IMR-90 (cell line): ENCODE results near the gene LY9. TPM values are rescaled to one million over a fixed set of nuclear protein-coding genes. Genes with fewer than 3 reads are reported as not detected.
"Not testable (repeated sequence)": the region's sequence is repeated elsewhere in the genome, so short reads cannot be mapped to it uniquely, and the experiment has no call there.

Experiments
- ATAC-seq: fragments of 200-7000 bp; cut with Tn5 transposase; 2 replicates; pipeline ENCODE4 v1.9.1; 2020; ENCODE audit warnings: low read depth, mild to moderate bottlenecking, moderate library complexity
- BruUV-seq: library from RNA; stranded (reverse); fragments of 400-500 nt; replicated peaks from 2 replicates; lab custom pipeline; 2021; lab: Mats Ljungman, UMichigan
- CTCF ChIA-PET: fragments of 300-600 bp; formaldehyde crosslinking; extraction: SDS; loops from one replicate; lab custom pipeline; 2021; ENCODE audit warnings: antibody characterized with exemption; lab: Yijun Ruan, JAX
- POLR2A ChIA-PET: fragments of 300-600 bp; sonication (Branson Sonifier 250); formaldehyde crosslinking; loops from one replicate; lab custom pipeline; 2022; ENCODE audit warnings: antibody characterized with exemption; ENCODE audit not compliant: unreplicated experiment; lab: Charles Lee
- DNase-seq: peaks from one replicate; pipeline ENCODE4 v3.0.0; 2013
- H2AFZ ChIP-seq: replicated peaks from 2 replicates; pipeline ENCODE3; 2013; ENCODE audit warnings: low read length, mild to moderate bottlenecking; ENCODE audit not compliant: poor library complexity
- H2AK5ac ChIP-seq: 2 replicates; pipeline ENCODE4 v1.6.1; 2013; ENCODE audit warnings: low read depth, low read length, inconsistent platforms
- H2AK9ac ChIP-seq: replicated peaks from 2 replicates; pipeline ENCODE3; 2013; ENCODE audit warnings: mild to moderate bottlenecking, low read depth, low read length, moderate library complexity; ENCODE audit not compliant: poor library complexity
- H2BK120ac ChIP-seq: 2 replicates; pipeline ENCODE4 v1.6.1; 2013; ENCODE audit warnings: low read depth, low read length, inconsistent platforms
- H2BK15ac ChIP-seq: 3 replicates; pipeline ENCODE4 v1.6.1; 2013; ENCODE audit warnings: low read depth, low read length, inconsistent platforms
- H2BK20ac ChIP-seq: 2 replicates; pipeline ENCODE4 v1.6.1; 2013; ENCODE audit warnings: low read depth, mild to moderate bottlenecking, inconsistent platforms, low read length, moderate library complexity
- H2BK5ac ChIP-seq: 2 replicates; pipeline ENCODE4 v1.6.1; 2013; ENCODE audit warnings: mild to moderate bottlenecking, low read depth, low read length, inconsistent platforms; ENCODE audit not compliant: poor library complexity, severe bottlenecking
- H3K14ac ChIP-seq: replicated peaks from 2 replicates; pipeline ENCODE4 v1.6.1; 2013; ENCODE audit warnings: low read depth, low read length, inconsistent platforms
- H3K18ac ChIP-seq: 2 replicates; pipeline ENCODE4 v1.6.1; 2013; ENCODE audit warnings: low read depth, low read length, control low read depth
- H3K23ac ChIP-seq: 2 replicates; pipeline ENCODE4 v1.6.1; 2013; ENCODE audit warnings: low read depth, low read length, inconsistent platforms
- H3K27ac ChIP-seq: 2 replicates; pipeline ENCODE4 v1.5.1; 2013; ENCODE audit warnings: mild to moderate bottlenecking, control low read depth, low read length; ENCODE audit not compliant: insufficient read depth
- H3K27me3 ChIP-seq: 2 replicates; pipeline ENCODE4 v1.6.1; 2013; ENCODE audit warnings: low read length; ENCODE audit not compliant: control insufficient read depth, insufficient read depth
- H3K36me3 ChIP-seq: 2 replicates; pipeline ENCODE4 v1.6.1; 2013; ENCODE audit warnings: low read length, mixed read lengths; ENCODE audit not compliant: control insufficient read depth, insufficient read depth
- H3K4ac ChIP-seq: 2 replicates; pipeline ENCODE4 v1.6.1; 2013; ENCODE audit warnings: low read depth, low read length, inconsistent platforms
- H3K4me1 ChIP-seq: 2 replicates; pipeline ENCODE4 v1.6.1; 2013; ENCODE audit warnings: low read length, mixed read lengths; ENCODE audit not compliant: control insufficient read depth, insufficient read depth
- H3K4me2 ChIP-seq: 2 replicates; pipeline ENCODE4 v1.6.1; 2013; ENCODE audit warnings: low read depth, mild to moderate bottlenecking, control low read depth, low read length, moderate library complexity
- H3K4me3 ChIP-seq: 2 replicates; pipeline ENCODE4 v1.5.1; 2013; ENCODE audit warnings: low read depth, mild to moderate bottlenecking, control low read depth, low read length, moderate library complexity; ENCODE audit not compliant: insufficient read depth
- H3K56ac ChIP-seq: 2 replicates; pipeline ENCODE4 v1.6.1; 2013; ENCODE audit warnings: low read length, inconsistent platforms; ENCODE audit not compliant: insufficient read depth; ENCODE audit errors: extremely low read depth
- H3K79me1 ChIP-seq, 2 experiments: 2 replicates each; pipeline ENCODE4 v1.6.1; 2013; ENCODE audit warnings: low read length in 2 of 2, inconsistent platforms in 1 of 2, low read depth in 1 of 2
- H3K9ac ChIP-seq: 2 replicates; pipeline ENCODE4 v1.6.1; 2013; ENCODE audit warnings: low read depth, low read length, control low read depth
- H3K9me1 ChIP-seq: 2 replicates; pipeline ENCODE4 v1.6.1; 2013; ENCODE audit warnings: low read length, inconsistent platforms; ENCODE audit not compliant: insufficient read depth
- H3K9me3 ChIP-seq: 2 replicates; pipeline ENCODE4 v1.6.1; 2013; ENCODE audit warnings: low read length; ENCODE audit not compliant: control insufficient read depth, insufficient read depth
- H4K20me1 ChIP-seq: 2 replicates; pipeline ENCODE4 v1.6.1; 2013; ENCODE audit warnings: low read length, inconsistent platforms; ENCODE audit not compliant: insufficient read depth
- H4K5ac ChIP-seq: 2 replicates; pipeline ENCODE4 v1.6.1; 2013; ENCODE audit warnings: mild to moderate bottlenecking, low read depth, low read length, control low read depth
- H4K8ac ChIP-seq, 2 experiments: 2 replicates each; pipeline ENCODE4 v1.6.1; 2013; ENCODE audit warnings: low read depth in 2 of 2, low read length in 2 of 2, control low read depth in 1 of 2, inconsistent platforms in 1 of 2
- H4K91ac ChIP-seq: 2 replicates; pipeline ENCODE4 v1.6.1; 2013; ENCODE audit warnings: low read depth, low read length, inconsistent platforms; ENCODE audit not compliant: insufficient read depth
- WGBS, 2 experiments: methylation state at CpG; one replicate each; pipeline versions ENCODE4 v1.1.5 to v1.1.7; 2013; ENCODE audit warnings: missing lambda C conversion rate in 2 of 2; ENCODE audit not compliant: insufficient read length in 1 of 2; ENCODE audit errors: extremely low coverage in 2 of 2; 5-methylcytosine and 5-hydroxymethylcytosine counted together
- dilution Hi-C: fragments of 300-500 bp; cut with HindIII; formaldehyde crosslinking; loops from one replicate; pipeline ENCODE4 v1.14.3; 2018; ENCODE audit warnings: low sequenced_read_pairs; ENCODE audit not compliant: unreplicated experiment
- in situ Hi-C: fragments of 300-500 bp; cut with MboI; formaldehyde crosslinking; loops from 3 replicates; pipeline ENCODE4 v1.14.3; 2019; ENCODE audit warnings: low sequenced_read_pairs, inconsistent platforms, mixed read lengths
- intact Hi-C: fragments of 100-400 bp; cut with micrococcal nuclease; formaldehyde crosslinking; loops from 2 replicates; pipeline ENCODE4 v1.10.0; 2022
- polyA plus RNA-seq, 3 experiments: library from polyadenylated mRNA; depleted of rRNA; stranded (reverse); fragments of >200 nt; gene quantifications; 2 replicates each; pipeline ENCODE4 v1.2.3, GENCODE V29; 2012; ENCODE audit warnings: low replicate concordance in 1 of 3
- total RNA-seq: library from RNA; depleted of rRNA; stranded (reverse); fragments of >200 nt; gene quantifications from 2 replicates; pipeline ENCODE4 v1.2.3, GENCODE V29; 2012

Gene LY9
- total and polyA plus RNA-seq, 2 of the 4 experiments (the other 2 are of a cell fraction): not detected

DNA sequence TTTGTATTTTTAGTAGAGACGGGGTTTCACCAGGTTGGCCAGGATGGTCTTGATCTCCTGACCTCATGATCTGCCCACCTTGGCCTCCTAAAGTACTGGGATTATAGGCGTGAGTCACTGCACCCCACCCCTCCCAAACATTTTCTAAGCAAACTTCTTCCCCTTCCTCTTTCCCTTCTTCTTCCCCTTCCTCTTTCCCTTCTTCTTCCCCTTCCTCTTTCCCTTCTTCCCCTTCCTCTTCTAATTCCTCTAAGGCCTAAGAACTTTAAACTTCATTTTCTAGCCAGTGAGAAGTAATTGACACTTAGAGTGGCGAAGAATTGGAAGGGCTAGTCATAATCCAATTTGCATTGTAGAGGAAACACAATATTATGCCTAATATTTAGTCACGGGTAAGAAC is 79.6 kb downstream of the LY9 start:
- H2AK9ac ChIP-seq, H4K8ac ChIP-seq, H3K18ac ChIP-seq, H3K27ac ChIP-seq, BruUV-seq, dilution Hi-C loops, H2BK120ac ChIP-seq, H3K27me3 ChIP-seq, H3K14ac ChIP-seq, ATAC-seq, H3K79me1 ChIP-seq, in situ Hi-C loops, H3K23ac ChIP-seq, intact Hi-C loops, CTCF ChIA-PET, H2AK5ac ChIP-seq, DNase-seq, H3K4me2 ChIP-seq, H3K9me1 ChIP-seq, POLR2A ChIA-PET, H3K9ac ChIP-seq, H2BK20ac ChIP-seq, H4K20me1 ChIP-seq, H4K5ac ChIP-seq, H4K91ac ChIP-seq, H3K4me3 ChIP-seq, H2BK5ac ChIP-seq, H3K4ac ChIP-seq, H2BK15ac ChIP-seq, H3K4me1 ChIP-seq, H3K36me3 ChIP-seq, H2AFZ ChIP-seq, H3K56ac ChIP-seq, H3K9me3 ChIP-seq: not testable (repeated sequence)
- WGBS, 2 experiments: no CpG with 5 or more reads among the region's 4 CpGs
